HG03442 (cell line): ENCODE measurements around the gene SDR9C7.
"Not testable (repeated sequence)": the region's sequence is repeated elsewhere in the genome, so short reads cannot be mapped to it uniquely, and the experiment has no call there.

ENCODE experiments used
- ATAC-seq: cut with Tn5 transposase; IDR thresholded peaks from one replicate; pipeline ENCODE4 v1.9.1; 2021; ENCODE audit warnings: mild to moderate bottlenecking, moderate library complexity; ENCODE audit not compliant: unreplicated experiment

SDR9C7 gene

DNA sequence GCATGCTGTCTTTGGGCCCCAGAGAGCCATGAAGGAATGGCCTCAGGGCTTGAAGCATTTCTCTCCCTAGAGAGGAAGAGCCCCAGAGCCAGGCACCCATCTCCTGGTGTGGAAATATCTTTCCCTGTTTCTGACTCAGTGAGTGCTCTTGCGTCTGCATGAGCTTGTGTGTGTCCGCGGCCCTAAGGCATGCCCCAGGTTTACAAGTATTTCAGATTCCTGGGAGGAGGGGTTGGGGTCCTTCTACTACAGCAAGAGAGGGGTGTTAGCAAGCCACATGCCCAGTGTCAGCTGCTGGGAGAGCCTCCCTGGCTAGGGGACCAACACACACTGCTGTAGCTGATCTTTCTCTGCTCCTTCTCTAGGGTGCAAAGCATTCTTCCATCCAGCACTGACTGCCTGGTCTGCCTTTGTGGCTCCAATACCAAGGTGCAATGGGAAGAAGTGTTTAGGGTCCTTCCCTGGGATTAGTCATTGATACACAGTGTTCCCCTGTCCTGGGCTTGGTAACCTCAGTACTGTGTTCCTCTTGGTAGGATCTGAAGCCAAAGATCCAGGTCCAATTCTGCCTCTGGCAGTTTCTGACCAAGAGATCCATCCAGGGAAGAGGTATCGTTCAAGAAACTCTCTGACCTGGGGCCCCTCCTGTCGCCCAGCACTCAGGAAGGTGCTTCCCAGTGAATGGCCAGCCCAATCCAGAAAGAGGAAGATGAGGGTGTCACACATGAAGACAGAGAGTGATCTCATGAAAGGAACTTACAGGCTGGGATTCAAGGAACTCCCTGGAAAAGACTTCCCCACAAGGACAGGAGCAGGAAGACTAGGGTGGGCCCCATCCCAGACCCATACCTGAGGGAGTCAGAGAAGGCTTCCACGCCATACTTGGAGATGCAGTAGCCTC lies 20.1 kb upstream of the SDR9C7 start:
- no peak for ATAC-seq

DNA sequence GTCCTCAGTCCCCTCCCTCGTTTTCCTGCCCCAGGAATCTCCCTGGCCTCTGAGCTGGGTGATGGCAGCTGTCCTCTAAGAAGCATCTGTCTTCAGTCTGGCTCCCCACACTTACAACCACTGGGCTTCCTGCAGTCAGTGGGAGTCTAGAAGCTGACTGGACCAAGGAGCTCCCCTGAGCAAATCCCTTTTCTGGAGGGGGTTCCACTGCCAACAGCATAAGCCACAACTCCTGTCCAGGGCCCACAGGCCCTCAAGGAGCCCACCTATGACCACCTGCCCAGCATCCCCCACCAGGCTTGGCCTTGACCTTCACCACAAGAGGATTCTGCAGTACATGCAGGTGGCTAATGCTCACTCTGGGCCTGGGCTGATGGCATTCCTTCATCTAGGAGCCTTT lies 19.1 kb upstream of the SDR9C7 start:
- no peak for ATAC-seq

GRCh38 chr12:56951582-56952339 lies 17.6 kb upstream of the SDR9C7 start:
- ATAC-seq, result no peak

DNA sequence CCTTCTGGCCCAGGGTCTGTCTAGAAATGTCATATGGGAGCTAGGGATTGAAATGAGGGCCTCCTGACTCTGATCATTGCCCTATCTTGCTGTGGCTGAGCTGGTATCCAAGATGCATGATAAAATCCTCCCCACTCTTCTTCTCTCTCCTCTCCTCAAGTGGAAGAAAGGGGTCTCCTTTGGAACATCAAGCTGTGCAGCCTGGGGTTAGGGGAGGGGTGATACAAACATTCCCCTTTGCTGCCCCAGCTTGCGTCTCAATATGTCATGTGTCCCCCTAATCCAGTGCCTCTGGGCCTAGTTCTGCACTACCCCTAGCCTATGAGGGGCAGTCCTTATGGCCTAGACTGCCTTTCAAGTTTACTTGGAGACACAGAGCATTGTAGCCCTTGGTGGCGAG lies 14.7 kb upstream of the SDR9C7 start:
- ATAC-seq, result no peak

- ATAC-seq, result no peak
Measured at GRCh38 chr12:56948457-56948777, 14.2 kb upstream of the SDR9C7 start.

GRCh38 chr12:56947633-56948456 lies 13.6 kb upstream of the SDR9C7 start:
- ATAC-seq, result no peak

GRCh38 chr12:56943878-56944277 lies 9.7 kb upstream of the SDR9C7 start:
- no peak for ATAC-seq

DNA sequence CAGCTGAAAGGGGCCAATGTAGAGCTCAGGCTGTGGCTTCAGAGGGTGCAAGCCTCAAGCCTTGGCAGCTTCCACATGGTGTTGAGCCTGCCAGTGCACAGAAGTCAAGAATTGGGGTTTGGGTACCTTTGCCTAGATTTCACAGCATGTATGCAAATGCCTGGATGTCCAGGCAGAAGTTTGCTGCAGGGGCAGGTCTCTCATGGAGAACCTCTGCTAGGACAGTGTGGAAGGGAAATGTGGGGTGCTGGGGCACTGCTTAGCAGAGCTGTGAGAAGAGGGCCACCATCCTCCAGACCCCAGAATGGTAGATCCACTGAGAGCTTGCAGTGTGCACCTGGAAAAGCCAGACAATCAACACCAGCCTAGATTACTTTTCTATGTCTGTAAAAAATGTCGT lies 9.2 kb upstream of the SDR9C7 start:
- not testable (repeated sequence) for ATAC-seq

GRCh38 chr12:56941299-56942017 lies 7.2 kb upstream of the SDR9C7 start:
- ATAC-seq, result peak; percentile 73

GRCh38 chr12:56940942-56941298 lies 6.7 kb upstream of the SDR9C7 start:
- ATAC-seq, result not testable (repeated sequence)

DNA sequence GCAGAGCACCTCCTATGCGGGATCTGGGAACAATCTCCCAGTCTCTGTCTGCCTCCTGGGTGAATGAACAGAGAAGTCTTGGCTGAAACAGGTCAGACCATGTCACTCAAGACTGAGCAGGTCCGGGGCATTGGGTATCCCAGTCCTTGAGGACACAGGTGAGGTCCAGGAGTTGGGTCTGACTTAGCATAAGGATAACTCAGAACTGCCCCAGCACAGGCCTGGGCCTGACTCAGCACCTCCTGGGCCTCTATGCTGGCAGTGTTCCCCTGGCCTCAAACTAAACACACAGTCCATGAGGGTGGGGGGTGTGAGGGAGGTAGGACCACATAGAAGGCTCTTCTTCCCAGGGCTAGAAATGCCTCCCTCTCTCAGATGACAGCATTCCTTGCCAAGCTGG lies 1.5 kb upstream of the SDR9C7 start:
- ATAC-seq, result no peak

DNA sequence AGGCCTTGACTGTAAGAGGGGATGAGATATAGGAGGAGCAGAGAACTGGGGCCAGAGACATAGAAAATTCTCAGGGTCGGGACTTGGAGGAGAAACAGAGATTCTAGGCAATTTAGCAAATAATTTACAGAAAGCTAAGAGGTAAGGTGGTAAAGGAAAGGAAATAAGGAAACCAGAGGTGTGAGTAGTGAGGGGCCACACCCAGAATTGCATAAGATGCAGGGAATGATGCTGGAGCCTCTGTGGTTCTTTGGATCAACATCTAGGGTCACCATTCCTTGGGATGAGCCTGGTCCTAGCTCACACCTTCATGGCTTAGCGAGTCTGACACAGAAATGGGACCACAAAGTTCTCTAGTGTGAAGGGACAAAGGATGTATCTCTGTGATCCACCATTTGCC lies 949 bp upstream of the SDR9C7 start:
- no peak for ATAC-seq

DNA sequence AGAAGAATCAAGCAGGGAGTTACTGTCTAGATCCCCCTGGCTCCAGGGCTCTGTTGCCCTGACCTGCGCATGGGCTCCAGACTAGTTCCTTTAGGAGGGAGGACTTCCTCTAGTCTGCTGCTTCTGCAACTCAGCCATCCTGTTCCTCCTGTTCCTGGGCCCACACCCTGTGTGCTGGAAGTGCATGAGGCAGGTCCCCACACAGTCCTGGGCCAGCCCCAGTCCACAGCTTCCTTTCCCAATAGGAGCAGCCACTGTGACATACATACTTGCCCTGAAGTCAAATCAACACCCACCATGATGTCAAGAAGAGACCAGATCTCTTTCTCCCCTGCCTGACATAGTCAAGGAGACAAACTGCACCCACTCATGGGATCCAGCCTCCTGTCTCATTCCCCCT lies 1.3 kb downstream of the SDR9C7 start:
- no peak for ATAC-seq

DNA sequence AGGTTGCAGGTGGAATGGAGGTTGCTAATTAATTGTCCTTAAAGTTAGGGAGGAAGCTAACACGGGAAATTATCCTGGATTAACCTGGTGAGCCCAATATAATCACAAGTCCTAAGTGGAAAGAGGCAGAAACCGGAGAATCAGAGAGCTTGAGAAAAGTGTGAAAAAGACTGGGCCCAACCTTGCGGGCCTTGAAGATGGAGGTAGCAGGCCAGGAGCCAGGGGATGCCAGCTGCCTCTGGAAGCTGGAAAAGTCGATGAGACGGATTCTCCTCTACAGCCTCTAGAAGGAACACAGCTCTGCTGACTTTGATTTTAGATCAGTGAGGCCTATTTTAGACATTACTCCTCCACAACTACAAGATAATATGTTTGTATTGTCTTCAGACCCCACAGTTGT lies 2.1 kb downstream of the SDR9C7 start:
- ATAC-seq, result no peak

DNA sequence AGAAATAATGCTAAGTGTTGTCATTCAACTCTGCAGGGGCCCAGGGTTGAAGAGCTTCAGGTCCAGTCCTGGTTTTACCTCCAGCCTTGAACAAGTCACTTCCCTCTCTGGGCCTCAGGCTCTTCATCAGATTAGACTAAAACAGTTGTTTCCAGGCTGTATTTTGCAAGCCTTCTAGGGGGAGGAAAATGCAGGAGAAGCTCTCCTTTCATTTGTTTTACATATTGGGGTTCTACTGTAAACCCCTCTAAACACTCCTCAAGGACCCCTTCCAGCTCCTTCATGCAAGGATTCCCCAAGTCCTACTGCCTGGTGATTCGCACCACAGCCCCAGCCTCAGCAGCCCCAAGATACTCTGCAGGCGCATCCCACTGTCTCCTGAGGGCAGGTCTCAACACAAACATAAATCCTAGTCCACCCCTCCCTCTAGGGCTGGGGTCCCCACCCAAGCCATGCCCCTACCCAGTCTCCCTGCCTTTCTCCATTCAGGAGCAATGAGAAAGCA lies 2.7 kb downstream of the SDR9C7 start:
- no peak for ATAC-seq

GRCh38 chr12:56930241-56930640 lies 4.0 kb downstream of the SDR9C7 start:
- ATAC-seq, result no peak

DNA sequence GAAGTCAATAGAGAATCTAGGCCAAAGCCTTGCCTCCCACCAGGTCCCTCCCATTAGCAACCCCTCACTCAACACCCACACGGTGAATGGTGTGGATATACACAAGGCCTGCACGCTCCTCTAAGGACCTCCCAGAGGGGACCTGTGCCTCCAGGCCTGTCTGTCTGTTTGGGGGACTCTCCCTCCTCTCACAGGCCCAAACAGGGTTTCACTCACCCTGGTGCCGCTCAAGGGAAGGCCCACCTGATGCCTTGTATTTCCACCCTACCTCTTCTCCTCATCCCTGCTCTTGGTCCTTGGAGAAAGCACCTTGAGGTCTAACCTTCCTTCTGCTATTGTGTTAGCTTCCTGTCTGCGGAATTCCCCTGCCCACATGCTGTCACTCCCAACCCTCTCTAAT lies 4.4 kb downstream of the SDR9C7 start:
- ATAC-seq, result no peak

- ATAC-seq, result no peak
Measured at GRCh38 chr12:56928262-56928661, 5.9 kb downstream of the SDR9C7 start.

- no peak for ATAC-seq
Measured at GRCh38 chr12:56927281-56927680, 6.9 kb downstream of the SDR9C7 start.

DNA sequence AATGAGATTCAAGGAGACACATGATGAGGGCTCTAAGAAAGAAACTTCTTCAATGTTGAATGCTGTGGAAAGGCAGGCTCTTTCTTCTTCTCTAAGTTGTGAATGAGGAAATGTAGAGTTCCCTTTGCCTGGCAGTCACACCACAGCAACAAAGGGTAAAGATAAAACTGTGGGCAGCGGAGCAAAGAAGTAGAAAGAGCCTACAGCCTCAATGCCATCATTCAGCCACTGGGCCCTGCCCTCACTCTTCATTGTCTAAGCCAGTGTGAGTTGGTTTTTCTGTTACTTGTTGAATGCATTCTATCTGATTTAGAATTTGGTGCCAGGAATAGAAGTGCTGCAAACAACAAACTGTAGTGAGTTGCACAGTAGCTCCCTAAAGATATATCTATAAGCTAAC lies 12.2 kb downstream of the SDR9C7 start:
- no peak for ATAC-seq

DNA sequence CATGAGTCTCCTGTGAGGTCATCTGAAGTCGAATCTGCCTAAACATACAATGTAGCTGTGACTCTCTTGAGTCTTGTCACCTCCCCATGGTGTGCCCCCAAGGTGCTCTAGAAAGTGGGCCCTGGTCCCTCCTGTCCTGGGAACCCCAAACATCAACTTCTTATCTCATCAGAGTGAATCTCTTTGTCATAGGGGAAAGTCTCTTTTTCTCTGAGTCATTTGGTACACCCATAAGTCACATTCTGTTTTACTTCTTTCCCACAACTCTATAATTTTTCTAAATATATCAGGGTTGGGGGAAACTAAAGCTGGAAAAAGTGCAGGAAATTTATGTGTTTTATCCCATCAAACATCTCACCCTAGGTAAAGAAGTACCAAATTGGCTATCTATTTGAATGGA lies 12.9 kb downstream of the SDR9C7 start:
- ATAC-seq, result no peak
